Hematopoietic multipotent progenitor cell treated with erythropoietin and hydrocortisone succinate and interleukin-3 and kit ligand, for 8 days (in vitro differentiated cells): Measurements from ENCODE around the gene ABCB6.
"Not testable (repeated sequence)": the region's sequence is repeated elsewhere in the genome, so short reads cannot be mapped to it uniquely, and the experiment has no call there.

Experiments used
- DNase-seq: peaks from one replicate; pipeline ENCODE4 v3.0.0-alpha.2; 2015

The ABCB6 gene

GRCh38 chr2:219213026-219213415, 5.7 kb downstream of the ABCB6 start:
- no peak for DNase-seq

- peak; percentile 0 for DNase-seq
Measured at GRCh38 chr2:219210886-219211362, 7.8 kb downstream of the ABCB6 start.

GRCh38 chr2:219210196-219210885, 8.4 kb downstream of the ABCB6 start:
- no peak for DNase-seq

- DNase-seq: no peak
Measured at GRCh38 chr2:219209236-219210195, 9.2 kb downstream of the ABCB6 start.

- peak; percentile 2 for DNase-seq
Measured at GRCh38 chr2:219207884-219208740, 10.6 kb downstream of the ABCB6 start.

GRCh38 chr2:219207134-219207883, 11.4 kb downstream of the ABCB6 start:
- peak; percentile 1 for DNase-seq

- peak; percentile 93 for DNase-seq
Measured at GRCh38 chr2:219206328-219207133, 12.2 kb downstream of the ABCB6 start, which contains the start of gene ZFAND2B. Gene ZFAND2B (plus strand): TSS chr2:219206782. CDS start chr2:219206988, 206 bp downstream.

- no peak for DNase-seq
Measured at GRCh38 chr2:219205981-219206327, 12.8 kb downstream of the ABCB6 start.

- peak; percentile 0 for DNase-seq
Measured at GRCh38 chr2:219205165-219205538, 13.6 kb downstream of the ABCB6 start.

GRCh38 chr2:219204425-219205164, 14.2 kb downstream of the ABCB6 start:
- no peak for DNase-seq

GRCh38 chr2:219201331-219201730, 17.4 kb downstream of the ABCB6 start:
- DNase-seq: not testable (repeated sequence)

GRCh38 chr2:219200502-219201326, 18.0 kb downstream of the ABCB6 start:
- DNase-seq: peak; percentile 1

- DNase-seq: peak; percentile 0
Measured at GRCh38 chr2:219199470-219200211, 19.1 kb downstream of the ABCB6 start.

- peak; percentile 0 for DNase-seq
Measured at GRCh38 chr2:219198974-219199373, 19.8 kb downstream of the ABCB6 start.

GRCh38 chr2:219197388-219197787, 21.4 kb downstream of the ABCB6 start:
- peak; percentile 0 for DNase-seq

- no peak for DNase-seq
Measured at GRCh38 chr2:219186754-219187456, 31.9 kb downstream of the ABCB6 start.

- no peak for DNase-seq
Measured at GRCh38 chr2:219184121-219184520, 34.6 kb downstream of the ABCB6 start.

GRCh38 chr2:219183151-219183772, 35.5 kb downstream of the ABCB6 start:
- no peak for DNase-seq
